Epithelial cell of prostate (primary cell): ENCODE data around the gene COX5B.
A peak's percentile ranks its signal among the peaks of the same experiment; 100 is the strongest.

Experiments used
- DNase-seq: peaks from one replicate; pipeline ENCODE4 v3.0.0-alpha.2; 2011; ENCODE audit warnings: low read depth, low spot score
- H3K27ac ChIP-seq: fragments of 450-650 bp; 2 replicates; pipeline ENCODE4 v1.5.1; 2017; ENCODE audit warnings: mild to moderate bottlenecking

Gene COX5B

DNA sequence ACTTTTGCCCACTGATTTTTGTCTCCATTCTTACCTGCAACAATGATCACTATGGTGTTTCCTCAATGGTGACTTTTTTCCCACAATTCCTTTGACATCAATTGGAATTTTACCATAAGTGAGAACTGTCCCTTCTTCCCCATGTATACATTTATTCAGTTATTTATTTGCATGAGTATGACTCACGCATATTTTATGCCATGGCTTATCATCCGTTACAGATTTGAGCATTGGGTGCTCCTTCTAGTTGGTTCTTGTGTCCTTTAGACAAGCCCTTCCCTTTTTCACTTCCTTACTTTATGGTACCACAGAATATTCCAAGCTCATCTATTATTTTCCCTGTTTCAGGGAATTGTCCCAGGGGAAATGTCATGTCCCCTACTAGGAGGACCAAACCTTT is 7.6 kb downstream of the COX5B start:
- H3K27ac ChIP-seq = no peak overlapping the region

GRCh38 chr2:97653874-97654273 is 8.0 kb downstream of the COX5B start:
- no peak for DNase-seq
- H3K27ac ChIP-seq = no peak overlapping the region

More for the DNA sequence above, 7.6 kb downstream of the COX5B start:
- DNase-seq = no peak

DNA sequence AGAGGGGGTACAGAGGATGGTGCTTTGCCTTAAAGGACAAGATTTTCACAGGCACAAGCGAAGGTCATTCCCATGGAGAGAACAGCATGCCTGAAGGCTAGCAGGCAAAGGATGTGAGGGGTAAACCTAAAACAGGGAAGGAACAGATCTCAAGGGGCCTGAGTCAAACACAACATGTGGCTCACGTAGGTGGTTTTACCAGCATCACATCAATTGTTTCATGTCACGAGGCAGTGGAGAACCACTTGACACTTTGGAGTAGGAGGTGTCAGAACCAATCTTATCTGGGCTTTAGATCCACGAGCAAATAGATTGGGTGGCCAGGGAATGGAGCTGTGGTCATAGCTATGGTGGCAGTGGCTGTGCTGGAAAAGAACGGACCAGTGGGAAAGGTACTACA is 8.4 kb downstream of the COX5B start:
- DNase-seq = no peak
- H3K27ac ChIP-seq = no peak overlapping the region

DNA sequence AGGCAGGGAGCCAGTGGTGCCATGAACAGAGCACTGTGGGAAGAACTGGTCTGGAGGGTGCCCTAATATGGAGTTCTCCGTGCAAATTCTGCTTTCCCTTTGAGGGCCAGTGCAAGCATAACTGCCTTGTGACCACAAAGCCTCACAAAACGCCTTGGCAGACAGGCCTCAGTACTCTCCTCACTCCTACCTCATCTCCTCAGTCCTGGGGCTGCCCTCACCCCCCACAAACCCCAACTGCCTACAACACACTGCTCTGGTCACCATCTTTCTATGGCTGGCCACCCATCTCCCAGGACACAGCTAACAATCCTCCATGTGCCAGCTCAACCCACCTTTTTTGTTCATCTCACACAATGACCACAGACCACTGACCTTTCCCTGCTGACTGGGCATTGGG is 8.9 kb downstream of the COX5B start:
- no peak overlapping the region for H3K27ac ChIP-seq
- DNase-seq = no peak

DNA sequence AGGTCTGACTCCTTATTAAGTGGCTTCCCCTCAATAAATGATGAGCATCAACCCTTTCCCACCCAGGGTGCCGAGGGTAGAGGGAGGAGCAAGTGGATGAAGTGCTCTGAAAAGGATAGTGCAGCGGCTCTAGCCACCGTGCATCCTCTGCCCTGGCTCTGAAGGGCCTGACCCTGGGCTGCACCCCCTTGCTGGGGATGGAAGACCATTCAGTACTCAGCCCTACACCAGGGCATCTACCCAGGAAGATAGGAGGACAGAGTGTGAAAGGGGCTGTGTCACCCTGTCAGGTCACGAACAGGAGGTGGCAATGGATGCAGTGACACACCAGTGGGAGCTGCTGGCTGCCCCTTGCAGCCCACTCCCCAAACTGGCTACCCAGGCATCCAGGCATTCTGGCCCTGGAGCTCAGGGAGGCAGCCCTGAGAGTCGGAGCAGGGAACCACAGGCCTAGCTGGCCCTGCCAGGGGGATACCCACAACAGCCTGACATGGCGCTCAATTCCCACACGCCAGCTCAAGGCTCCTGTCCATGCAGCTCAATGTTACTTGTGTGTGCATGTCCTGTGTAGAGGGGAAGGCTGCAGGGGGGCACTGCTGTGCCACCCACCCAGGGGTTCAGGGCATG is 10.4 kb downstream of the COX5B start:
- DNase-seq = no peak
- no peak overlapping the region for H3K27ac ChIP-seq

GRCh38 chr2:97656905-97657587 is 11.2 kb downstream of the COX5B start:
- DNase-seq = no peak

GRCh38 chr2:97657986-97658690 is 12.3 kb downstream of the COX5B start:
- H3K27ac ChIP-seq = no peak overlapping the region
- DNase-seq = no peak

More at GRCh38 chr2:97656905-97657587, 11.2 kb downstream of the COX5B start:
- no peak overlapping the region for H3K27ac ChIP-seq

GRCh38 chr2:97658691-97659157 is 12.9 kb downstream of the COX5B start:
- H3K27ac ChIP-seq = no peak overlapping the region
- no peak for DNase-seq

DNA sequence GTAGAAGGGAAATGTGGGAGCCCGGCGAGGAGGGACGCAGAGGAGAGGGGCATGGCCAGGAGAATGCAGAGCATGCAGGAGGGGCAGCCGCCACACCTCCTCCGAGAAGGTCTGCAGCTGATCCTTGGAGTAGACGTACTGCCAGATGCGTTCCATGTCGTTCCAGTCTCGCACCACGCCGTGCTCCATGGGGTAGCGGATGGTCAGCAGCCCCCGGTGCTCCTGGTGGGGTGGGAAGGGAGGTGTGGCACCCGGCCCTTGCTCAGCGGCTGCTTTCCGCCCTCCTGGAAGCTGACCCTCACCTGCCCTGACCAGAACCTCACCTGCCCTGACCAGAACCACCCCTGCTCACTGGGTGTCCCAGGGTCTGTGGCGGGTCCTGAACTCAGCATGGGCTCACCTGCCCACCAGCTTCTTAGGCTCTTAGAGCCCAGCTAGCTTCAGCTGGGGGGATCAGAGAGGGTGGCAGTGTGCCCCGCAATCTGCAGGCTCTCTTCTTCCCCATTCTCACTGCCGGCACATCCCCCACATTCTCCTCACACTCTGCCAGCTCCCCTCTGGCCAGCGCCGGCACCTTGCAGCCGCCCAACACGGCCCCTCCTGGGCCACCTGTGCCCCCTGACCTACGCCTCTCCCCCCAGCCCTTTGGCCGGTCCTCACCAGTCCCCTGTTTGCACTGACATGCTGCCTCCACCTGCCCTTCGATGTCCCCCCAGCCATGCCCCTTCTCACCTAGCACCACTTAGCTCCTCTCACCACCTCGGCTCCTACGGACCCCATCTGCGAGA is 13.6 kb downstream of the COX5B start:
- no peak for DNase-seq
- H3K27ac ChIP-seq = no peak overlapping the region

DNA sequence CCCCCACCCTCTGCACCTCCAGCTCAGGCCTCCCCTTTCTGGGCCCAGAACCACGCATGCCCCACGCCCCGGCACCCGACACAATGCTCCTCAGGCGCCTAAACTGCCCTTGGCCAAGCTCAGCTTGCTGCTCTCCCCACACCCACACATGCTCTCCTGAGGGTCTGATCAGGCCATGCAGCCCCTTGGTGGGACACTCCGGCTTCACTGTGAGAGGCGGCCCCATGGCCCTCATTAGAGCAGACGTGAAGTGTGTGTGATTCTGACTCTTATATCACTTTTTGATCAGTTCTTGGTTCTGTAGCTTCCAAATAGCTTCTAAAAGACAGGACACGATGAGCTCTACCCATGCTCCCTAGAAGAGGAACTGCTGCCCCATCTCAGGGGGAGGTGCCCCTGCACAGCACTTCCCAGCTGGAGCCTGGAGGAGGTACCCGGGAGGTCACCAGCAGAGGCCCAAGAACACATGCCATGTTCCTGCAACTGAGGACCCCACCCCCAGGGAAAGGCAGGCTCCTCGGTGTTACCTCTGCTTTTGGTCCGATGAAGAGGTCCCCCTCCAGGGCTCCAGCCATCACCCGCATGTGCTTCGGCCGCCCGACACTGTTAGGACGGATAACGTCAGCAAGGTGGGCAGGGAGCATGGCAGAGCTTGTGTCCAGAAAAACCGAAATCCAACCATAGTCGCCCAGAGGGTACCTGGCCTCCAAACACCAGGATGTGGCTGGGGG is 14.3 kb downstream of the COX5B start:
- H3K27ac ChIP-seq = no peak overlapping the region
- DNase-seq = no peak

- no peak for DNase-seq
These were observed 15.0 kb downstream of the COX5B start for GRCh38 chr2:97660775-97661389.

GRCh38 chr2:97661927-97662326 is 16.1 kb downstream of the COX5B start:
- no peak for DNase-seq
- H3K27ac ChIP-seq = no peak overlapping the region

More at GRCh38 chr2:97660775-97661389, 15.0 kb downstream of the COX5B start:
- H3K27ac ChIP-seq = no peak overlapping the region

- peak overlapping the region; percentile 93 for H3K27ac ChIP-seq
- no peak for DNase-seq
These were observed 16.6 kb downstream of the COX5B start for GRCh38 chr2:97662386-97662894.

GRCh38 chr2:97662895-97663625 is 17.2 kb downstream of the COX5B start:
- no peak for DNase-seq

GRCh38 chr2:97663626-97663961 is 17.7 kb downstream of the COX5B start:
- H3K27ac ChIP-seq = peak overlapping the region; percentile 93
- DNase-seq = no peak

More at GRCh38 chr2:97662895-97663625, 17.2 kb downstream of the COX5B start:
- peak overlapping the region; percentile 93 for H3K27ac ChIP-seq

GRCh38 chr2:97663962-97664635 is 18.2 kb downstream of the COX5B start, which contains the start of gene ACTR1B:
Gene ACTR1B (minus strand): TSS chr2:97664044. CDS start chr2:97663890, 154 bp downstream.
- peak within 1 kb of the TSS; percentile 93 for H3K27ac ChIP-seq
- DNase-seq = peak; percentile 86

- no peak for DNase-seq
- H3K27ac ChIP-seq = peak overlapping the region; percentile 93
These were observed 18.7 kb downstream of the COX5B start for GRCh38 chr2:97664636-97664970.

DNA sequence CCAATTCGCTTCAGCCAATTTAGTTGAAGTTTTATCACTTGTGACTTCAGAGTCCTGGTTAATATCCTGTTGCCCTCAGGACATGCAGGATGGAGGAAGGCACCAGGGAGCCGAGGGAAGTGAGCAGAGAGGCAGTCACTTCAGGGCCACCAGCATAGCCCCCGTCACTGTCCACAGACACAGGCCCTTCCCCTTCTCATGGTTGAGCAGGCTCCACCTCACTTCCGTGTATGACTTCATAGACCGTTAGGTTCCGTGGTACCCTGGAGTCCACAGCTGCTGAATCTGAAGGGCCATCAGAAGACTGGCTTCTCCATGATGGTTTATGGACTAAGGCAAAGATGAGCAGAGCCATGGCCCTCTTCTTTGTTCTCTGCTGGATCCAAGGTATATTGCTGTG is 23.6 kb downstream of the COX5B start, which contains the start of gene C2orf92:
TSS of gene C2orf92 (plus strand) at position 266 of the 400 bp plus-strand sequence. CDS start at position 342, 76 bp downstream.
- DNase-seq = no peak
- no peak within 1 kb of the TSS for H3K27ac ChIP-seq
